PFSK-1 (cell line): ENCODE results near the gene CYP2A6.
A peak's percentile ranks its signal among the peaks of the same experiment; 100 is the strongest.

Source experiments
- FOXP2 ChIP-seq: optimal IDR thresholded peaks from 2 replicates; pipeline ENCODE3; 2011; ENCODE audit warnings: borderline replicate concordance, control low read depth, inconsistent platforms; ENCODE audit not compliant: insufficient read depth; ENCODE audit errors: extremely low read length, extremely low read depth
- POLR2AphosphoS5 ChIP-seq: IDR thresholded peaks from 2 replicates; pipeline ENCODE4 v1.6.1; 2012; ENCODE audit warnings: low read depth, mild to moderate bottlenecking, control low read depth, low read length, moderate library complexity
- SIN3A ChIP-seq: IDR thresholded peaks from 2 replicates; pipeline ENCODE4 v1.6.1; 2012; ENCODE audit warnings: mild to moderate bottlenecking, low read length, moderate library complexity, borderline replicate concordance; ENCODE audit not compliant: insufficient read depth
- TAF1 ChIP-seq: IDR thresholded peaks from 2 replicates; pipeline ENCODE4 v1.6.1; 2012; ENCODE audit warnings: low read length, control low read depth, borderline replicate concordance; ENCODE audit not compliant: insufficient read depth
- TF ChIP-seq, protein P1 (sequence below), 2 experiments: IDR thresholded peaks; 2 replicates each; pipeline versions ENCODE4 v1.6.1 to v1.8.0; 2011 to 2012; ENCODE audit warnings: low read depth in 2 of 2, low read length in 2 of 2, control low read depth in 1 of 2, inconsistent platforms in 1 of 2, mild to moderate bottlenecking in 1 of 2, moderate library complexity in 1 of 2; ENCODE audit not compliant: insufficient read depth in 1 of 2

CYP2A6 gene

GRCh38 chr19:40815223-40815622 is 35.0 kb downstream of the CYP2A6 start:
- TF ChIP-seq, protein P1, sequence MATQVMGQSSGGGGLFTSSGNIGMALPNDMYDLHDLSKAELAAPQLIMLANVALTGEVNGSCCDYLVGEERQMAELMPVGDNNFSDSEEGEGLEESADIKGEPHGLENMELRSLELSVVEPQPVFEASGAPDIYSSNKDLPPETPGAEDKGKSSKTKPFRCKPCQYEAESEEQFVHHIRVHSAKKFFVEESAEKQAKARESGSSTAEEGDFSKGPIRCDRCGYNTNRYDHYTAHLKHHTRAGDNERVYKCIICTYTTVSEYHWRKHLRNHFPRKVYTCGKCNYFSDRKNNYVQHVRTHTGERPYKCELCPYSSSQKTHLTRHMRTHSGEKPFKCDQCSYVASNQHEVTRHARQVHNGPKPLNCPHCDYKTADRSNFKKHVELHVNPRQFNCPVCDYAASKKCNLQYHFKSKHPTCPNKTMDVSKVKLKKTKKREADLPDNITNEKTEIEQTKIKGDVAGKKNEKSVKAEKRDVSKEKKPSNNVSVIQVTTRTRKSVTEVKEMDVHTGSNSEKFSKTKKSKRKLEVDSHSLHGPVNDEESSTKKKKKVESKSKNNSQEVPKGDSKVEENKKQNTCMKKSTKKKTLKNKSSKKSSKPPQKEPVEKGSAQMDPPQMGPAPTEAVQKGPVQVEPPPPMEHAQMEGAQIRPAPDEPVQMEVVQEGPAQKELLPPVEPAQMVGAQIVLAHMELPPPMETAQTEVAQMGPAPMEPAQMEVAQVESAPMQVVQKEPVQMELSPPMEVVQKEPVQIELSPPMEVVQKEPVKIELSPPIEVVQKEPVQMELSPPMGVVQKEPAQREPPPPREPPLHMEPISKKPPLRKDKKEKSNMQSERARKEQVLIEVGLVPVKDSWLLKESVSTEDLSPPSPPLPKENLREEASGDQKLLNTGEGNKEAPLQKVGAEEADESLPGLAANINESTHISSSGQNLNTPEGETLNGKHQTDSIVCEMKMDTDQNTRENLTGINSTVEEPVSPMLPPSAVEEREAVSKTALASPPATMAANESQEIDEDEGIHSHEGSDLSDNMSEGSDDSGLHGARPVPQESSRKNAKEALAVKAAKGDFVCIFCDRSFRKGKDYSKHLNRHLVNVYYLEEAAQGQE (IDR thresholded peaks at IDR 0.05; ENCODE audit: insufficient read depth in 1 of 2, low read depth in 2 of 2, low read length in 2 of 2) = no peak
- TF ChIP-seq POLR2AphosphoS5 = no peak
- TF ChIP-seq SIN3A = no peak
- TF ChIP-seq FOXP2 = no peak
- TF ChIP-seq TAF1 = no peak

- TF ChIP-seq, protein P1 (IDR thresholded peaks at IDR 0.05; ENCODE audit: insufficient read depth in 1 of 2, low read depth in 2 of 2, low read length in 2 of 2) = no peak
- no peak for TF ChIP-seq SIN3A
- TF ChIP-seq FOXP2 = no peak
- TF ChIP-seq TAF1 = no peak
- TF ChIP-seq POLR2AphosphoS5 = no peak
Measured at GRCh38 chr19:40813182-40813581, 37.1 kb downstream of the CYP2A6 start.

DNA sequence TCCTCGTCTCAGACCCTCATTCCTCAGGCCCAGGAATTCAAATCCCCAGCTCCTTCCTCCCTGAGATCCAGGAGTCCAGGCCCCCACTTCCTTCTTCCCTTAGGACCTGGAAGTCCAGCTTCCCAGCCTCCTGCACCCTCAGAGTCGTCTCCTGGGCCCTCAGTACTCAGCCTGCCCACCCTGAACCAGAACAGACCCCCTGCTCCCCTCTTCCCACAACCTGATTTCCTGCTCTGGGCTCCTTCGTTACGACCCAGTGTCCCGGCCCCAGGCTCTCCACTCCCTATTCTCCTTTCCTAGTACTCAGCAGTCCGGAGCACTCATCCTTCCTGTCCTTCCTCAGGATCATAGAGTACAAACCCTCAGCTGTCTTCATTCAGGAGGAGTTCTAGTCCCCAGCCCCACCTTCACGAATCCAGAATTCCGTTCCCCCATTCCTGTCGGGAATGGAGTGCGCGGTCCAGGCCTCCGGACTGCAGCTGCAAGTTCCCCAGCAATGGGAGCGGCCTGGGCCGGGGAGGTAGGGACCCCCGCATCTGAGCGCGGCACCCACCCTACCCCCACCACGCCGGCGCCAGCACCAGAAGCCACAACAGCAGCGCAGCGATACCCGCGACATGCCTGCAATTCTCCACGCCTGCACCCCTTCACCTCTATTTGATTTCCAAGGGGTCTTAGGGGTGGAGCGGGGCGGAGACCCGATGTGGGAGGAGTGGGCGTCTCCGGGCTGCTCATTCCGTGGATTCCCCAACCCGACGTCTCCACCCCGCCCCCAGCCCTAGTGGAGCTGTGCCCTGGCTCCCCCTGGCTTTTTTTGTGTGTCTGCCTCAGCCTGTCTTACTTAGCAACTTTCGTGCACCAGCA is 38.5 kb downstream of the CYP2A6 start:
- TF ChIP-seq SIN3A (no peak), POLR2AphosphoS5 (no peak), TAF1 (no peak), FOXP2 (no peak)
- TF ChIP-seq, protein P1 (IDR thresholded peaks at IDR 0.05; ENCODE audit: insufficient read depth in 1 of 2, low read depth in 2 of 2, low read length in 2 of 2) = no peak

- TF ChIP-seq POLR2AphosphoS5 (peak; percentile 41; the same call in 1 of the 2 replicates), SIN3A (peak; percentile 12; the same call in 1 of the 2 replicates), TAF1 (peak; percentile 45; the same call in 1 of the 2 replicates)
Measured at GRCh38 chr19:40810649-40811408, 39.4 kb downstream of the CYP2A6 start.

GRCh38 chr19:40810160-40810559 is 40.1 kb downstream of the CYP2A6 start:
- TF ChIP-seq, protein P1 (IDR thresholded peaks at IDR 0.05; ENCODE audit: insufficient read depth in 1 of 2, low read depth in 2 of 2, low read length in 2 of 2) = no peak
- TF ChIP-seq SIN3A (no peak), FOXP2 (no peak), POLR2AphosphoS5 (no peak), TAF1 (no peak)
